ENCODE results near the gene AKR1D1.

DNA sequence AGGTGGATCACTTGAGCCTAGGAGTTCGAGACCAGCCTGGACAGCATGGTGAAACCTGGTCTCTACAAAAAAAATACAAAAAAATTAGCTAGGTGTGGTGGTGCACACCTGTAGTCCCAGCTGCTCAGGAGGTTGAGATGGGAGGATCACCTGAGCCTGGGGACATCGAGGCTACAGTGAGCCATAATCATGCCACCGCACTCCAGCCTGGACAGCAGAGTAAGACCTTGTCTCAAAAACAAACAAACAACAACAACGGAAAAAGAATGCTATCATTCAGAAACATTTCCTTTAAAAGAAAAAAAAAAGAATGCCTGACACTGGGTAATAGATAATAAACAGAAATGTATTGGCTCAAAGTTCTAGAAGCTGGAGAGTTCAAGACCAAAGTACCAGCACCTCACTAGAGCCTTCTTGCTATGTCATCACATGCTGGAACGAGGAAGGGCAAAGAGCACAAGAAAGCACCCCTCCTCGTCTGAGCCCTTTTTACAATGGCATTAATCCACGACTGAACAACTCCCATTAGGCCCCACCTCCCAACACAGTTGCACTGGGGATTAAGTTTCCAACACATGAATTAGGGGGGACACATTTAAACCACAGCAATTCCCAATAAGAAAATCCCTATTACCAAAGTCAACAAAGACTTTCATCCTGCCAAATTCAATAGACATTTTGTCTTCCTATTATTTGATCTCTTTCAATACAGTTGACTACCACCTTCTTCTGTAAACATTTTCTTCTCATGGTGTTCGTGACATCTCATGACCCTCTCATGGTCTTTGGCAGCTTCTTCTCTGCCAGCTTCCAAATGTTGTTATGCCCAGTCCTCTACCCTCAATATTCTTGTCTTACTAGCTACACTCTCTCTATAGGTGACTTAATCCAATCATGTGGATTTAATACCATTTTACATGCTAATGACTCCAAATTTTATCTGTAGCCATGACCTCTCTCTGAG lies 20.0 kb downstream of the AKR1D1 start:
- TF ChIP-seq, protein P1, sequence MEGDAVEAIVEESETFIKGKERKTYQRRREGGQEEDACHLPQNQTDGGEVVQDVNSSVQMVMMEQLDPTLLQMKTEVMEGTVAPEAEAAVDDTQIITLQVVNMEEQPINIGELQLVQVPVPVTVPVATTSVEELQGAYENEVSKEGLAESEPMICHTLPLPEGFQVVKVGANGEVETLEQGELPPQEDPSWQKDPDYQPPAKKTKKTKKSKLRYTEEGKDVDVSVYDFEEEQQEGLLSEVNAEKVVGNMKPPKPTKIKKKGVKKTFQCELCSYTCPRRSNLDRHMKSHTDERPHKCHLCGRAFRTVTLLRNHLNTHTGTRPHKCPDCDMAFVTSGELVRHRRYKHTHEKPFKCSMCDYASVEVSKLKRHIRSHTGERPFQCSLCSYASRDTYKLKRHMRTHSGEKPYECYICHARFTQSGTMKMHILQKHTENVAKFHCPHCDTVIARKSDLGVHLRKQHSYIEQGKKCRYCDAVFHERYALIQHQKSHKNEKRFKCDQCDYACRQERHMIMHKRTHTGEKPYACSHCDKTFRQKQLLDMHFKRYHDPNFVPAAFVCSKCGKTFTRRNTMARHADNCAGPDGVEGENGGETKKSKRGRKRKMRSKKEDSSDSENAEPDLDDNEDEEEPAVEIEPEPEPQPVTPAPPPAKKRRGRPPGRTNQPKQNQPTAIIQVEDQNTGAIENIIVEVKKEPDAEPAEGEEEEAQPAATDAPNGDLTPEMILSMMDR (IDR thresholded peaks at IDR 0.05) = no peak
- no peak for TF ChIP-seq EP300 (IDR thresholded peaks at IDR 0.05; ENCODE audit: low read depth)
